CD4-positive, alpha-beta T cell treated with Interleukin-10 for 1 hour (primary cell): ENCODE data around the gene AK9.
"Not testable (repeated sequence)": the region's sequence is repeated elsewhere in the genome, so short reads cannot be mapped to it uniquely, and the experiment has no call there.

Source experiments
- DNase-seq: peaks from one replicate; pipeline ENCODE4 v3.0.0-alpha.2; 2020

Gene AK9

DNA sequence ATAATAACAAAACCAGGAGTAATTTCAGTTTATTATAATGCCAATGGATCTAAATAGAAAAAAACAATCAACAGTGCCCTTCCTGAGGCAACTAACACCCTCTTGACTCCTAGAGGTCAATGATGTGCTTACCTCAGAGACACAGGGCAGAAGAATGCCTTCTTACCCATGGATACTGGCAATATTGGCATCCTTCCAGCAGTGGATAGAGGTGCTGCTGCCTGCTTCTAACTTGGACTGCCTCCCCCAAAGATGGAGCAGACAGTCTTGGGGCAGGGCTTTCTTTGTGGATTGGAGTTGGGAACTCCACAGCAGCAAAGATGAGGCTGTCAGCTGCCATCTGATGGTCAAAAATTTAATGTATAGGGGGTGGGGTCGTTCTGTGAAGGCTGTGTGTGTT lies 78.7 kb downstream of the AK9 start:
- DNase-seq: no peak

DNA sequence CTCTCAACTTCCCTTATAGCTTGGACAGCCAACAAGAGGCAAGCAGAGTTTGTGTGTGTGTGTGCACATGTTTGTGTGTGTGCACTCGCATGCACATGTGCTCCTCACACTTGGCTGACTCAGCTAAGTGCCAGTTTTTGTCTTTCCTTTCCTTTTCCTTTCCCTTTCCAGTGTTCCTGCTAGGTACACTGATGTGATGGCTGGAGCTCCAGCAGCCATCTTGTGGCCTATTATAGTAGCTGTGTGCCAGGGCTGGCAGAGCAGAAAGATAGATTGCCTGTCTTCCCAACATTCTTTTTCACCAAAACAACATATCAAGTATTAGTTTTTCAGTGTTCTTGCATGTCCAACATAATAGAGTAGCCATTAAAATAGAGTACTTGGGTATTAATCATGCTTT lies 79.5 kb downstream of the AK9 start:
- no peak for DNase-seq

DNA sequence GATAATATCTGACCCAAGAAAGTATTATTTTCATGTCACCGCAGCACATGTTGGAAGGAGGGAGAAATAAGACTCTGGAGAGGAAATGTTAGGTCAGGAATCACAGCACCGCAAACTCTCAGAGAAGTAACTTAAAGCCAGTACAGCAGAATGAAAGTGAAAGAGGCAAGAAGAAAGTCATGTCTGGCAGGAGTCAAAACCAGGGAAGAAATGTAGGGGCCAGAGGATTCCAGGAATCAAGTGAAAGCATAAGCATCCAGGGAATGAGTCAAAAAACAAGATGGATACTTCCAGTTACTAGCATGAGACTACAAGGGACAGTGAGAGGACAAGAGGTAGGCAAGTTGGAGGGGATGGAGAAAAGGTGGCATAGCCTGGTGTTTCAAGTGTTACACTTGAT lies 80.4 kb downstream of the AK9 start:
- no peak for DNase-seq

DNA sequence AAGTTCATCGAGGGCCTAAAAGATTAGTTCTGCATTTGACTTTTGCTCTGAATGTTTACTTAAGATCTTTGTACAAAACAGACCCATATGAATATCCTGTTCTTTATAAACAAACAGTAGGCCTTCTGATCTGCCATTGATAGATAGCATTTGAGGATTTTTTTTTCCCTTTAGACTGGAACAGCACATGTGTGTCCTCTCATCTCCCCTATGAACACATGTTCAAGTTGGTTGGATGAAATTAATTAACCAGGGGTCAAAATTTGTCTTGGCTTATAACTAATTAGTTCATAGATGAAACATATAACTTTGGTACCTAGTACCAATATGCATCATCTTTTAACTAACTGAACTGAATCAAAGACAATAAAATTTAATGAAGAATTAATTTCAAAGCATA lies 81.3 kb downstream of the AK9 start:
- DNase-seq: no peak

DNA sequence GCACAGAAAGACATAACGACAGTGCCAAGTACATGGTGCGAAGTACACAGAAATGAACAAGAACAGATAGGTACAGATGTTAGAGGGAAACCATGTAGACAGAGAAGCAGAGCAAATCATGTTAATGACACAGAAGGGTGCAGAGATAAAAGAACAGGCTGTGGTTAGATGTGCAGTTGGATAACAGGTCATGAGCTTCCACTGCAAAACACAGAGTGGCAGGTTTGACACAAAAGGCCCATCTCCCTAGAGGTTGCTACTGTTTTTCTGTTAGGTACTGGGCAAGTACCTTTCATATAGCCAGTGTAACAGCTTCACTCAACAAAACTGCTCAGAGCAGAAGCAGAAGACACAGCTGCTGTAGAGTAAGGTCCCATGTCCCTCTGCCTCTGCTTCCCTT lies 84.6 kb downstream of the AK9 start:
- peak; percentile 1 for DNase-seq

DNA sequence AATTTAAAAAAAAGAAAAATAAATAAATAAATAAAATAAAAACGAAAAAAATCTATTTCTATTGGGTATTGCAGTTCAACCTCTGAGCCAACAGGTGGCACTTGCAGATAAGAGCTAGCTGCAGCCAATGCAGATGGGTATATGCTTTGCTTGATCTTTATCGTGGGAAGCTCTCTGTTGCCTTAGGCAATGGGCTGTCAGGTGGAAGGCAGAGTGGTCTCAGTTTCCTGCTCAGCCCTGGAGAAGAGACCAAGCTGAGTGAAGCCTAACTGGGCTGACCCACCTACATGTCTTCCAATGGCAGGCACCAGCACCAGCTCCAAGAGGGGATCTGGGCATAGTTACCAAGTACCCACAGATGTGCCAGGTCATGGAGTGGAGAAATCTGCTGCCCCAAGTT lies 95.0 kb downstream of the AK9 start:
- DNase-seq: peak; percentile 5

DNA sequence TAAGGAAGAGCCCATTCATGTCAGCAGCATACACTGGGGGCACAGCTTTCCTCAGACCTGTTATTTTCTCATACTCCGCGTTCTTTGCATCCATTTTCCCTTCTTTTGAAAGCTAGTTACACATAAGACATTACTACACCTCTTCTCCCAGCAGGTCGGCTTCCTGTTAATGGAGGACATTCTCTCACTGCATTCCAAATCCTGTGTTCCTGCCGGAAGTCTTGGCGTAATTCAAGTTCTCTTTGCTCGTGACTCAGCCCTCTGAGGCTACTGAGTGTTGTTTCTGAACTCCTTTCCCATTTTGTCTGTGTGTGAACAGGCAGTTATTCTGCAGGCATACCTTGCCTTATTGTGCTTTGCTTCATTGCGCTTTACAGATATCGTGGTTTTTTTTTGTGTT lies 110.5 kb downstream of the AK9 start:
- DNase-seq: no peak

DNA sequence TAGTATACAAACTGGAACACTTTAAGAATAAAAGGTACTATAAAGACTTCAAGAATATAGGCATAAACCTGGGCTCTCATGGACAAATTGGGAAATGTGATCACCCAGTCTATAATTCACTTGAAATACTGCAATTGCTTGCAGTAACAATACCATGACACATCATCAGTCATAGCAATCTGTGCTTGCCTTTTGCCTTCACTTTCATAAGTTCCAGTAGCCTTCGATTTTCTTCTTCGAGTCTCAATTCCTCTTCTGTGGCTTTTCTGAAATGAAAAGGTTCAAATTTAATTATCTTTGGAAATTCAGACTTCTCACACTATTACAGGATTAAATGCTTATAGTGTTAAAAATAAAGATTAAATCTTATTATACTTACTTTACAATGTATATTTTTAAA lies 111.6 kb downstream of the AK9 start:
- no peak for DNase-seq

DNA sequence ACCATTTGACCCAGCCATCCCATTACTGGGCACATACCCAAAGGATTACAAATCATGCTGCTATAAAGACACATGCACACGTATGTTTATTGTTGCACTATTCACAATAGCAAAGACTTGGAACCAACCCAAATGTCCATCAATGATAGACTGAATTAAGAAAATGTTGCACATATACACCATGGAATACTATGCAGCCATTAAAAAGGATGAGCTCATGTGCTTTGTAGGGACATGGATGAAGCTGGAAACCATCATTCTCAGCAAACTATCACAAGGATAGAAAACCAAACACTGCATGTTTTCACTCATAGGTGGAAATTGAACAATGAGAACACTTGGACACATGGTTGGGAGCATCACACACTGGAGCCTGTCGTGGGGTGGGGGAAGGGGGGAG lies 121.1 kb downstream of the AK9 start:
- DNase-seq: not testable (repeated sequence)

DNA sequence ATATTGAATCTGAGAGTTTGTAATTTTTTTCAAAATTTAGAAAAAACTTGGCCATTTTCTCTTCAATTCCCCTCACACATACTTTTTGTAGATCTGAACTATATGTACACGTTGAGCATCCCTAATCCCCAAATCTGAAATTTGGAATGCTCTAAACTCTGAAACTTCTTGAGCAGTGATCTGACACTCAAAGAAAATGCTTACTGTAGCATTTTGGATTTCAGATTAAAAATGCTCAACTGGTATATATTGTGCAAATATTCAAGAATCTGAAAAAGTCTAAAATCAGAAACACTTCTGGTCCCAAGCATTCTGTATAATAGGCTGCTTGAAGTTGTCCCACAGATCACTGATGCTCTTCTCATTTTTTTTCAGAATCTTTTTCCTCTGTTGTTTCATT lies 129.2 kb downstream of the AK9 start:
- DNase-seq: no peak

DNA sequence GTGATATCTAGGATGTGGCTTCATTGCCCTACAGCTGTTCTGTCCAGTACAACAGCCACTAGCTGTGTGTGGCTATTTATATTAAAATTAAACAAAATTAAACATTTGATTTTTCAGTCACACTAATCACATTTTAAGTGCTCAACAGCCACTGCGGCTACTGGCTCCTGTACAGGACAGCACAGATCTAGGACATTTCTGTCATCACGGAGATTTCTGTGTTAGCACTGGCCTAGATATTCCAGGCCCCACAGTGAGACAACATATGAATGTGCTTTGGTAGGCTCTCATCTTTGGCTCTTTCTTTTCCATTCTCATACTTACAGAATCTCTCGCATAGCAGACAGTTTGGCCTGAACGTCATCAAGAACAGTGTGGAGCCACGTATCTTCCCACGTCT lies 159.6 kb downstream of the AK9 start:
- DNase-seq: no peak

DNA sequence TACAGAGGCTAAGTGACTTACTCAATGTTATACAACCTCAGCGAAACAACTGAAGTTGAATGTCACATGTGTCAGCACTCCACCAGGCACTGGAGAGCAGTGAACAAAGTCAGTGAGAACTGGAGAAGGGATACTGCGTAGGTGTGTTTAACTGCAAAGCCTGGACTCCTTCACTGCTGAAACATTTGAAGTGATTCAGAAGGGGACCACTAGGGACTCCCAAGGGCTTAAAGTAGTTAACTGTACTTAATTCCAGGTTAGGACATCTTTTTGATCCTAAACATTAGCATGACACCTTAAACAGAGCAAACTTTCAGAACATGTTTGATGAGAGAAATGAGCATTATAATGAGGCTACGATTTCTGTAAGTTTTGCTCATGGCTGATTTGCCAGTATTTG lies 163.0 kb downstream of the AK9 start:
- DNase-seq: no peak

DNA sequence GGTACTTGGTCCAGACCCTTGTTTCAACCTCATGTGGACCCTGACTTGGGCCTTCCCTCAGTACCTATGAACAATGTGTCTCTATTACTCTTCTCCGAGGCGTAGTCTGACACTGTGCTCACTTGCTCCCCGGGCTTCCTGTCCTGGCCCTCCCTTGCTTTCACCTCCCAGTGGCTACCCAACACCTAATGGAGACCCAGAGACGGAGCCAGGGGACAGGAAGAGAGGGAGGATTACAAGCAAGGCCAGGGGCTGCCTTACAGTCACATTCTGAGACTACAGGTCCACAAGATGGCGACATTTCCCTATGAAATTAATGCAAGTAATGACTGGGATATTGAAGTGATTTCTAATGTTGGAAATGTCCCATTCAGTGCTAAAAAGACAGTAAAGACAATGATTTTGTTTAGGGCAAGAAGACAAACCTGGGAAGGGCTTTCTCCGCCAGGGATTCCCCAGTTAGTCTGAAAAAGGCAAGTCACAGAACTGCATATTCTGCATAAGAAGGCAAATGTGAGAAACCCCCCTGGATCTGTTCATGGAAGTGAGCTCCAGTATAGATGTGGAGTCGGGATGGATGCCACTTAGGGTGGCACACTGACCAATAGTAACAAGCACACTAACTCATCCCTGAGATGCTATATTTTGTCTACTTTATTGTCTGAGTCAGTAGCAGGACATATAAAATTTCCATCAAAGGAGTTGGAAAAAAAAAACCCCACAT lies 163.9 kb downstream of the AK9 start:
- DNase-seq: peak; percentile 71

DNA sequence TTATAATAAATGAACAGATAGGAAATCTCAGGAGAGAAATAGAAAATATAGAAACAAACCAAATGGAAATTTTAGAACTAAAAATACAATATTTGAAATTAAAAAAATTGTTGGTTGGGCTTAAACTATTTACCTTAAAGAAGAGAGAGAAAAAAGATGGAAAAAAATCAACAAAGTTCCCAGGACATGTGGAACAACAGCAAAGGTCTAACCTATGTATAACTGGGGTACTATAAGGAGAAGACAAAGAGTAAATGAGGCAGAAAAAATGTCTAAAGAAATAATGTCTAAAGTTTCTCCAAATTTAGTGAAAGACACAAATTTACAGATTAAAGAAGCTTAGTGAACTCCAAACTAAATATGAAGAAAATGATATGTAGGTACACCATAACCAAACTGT lies 166.9 kb downstream of the AK9 start:
- no peak for DNase-seq

DNA sequence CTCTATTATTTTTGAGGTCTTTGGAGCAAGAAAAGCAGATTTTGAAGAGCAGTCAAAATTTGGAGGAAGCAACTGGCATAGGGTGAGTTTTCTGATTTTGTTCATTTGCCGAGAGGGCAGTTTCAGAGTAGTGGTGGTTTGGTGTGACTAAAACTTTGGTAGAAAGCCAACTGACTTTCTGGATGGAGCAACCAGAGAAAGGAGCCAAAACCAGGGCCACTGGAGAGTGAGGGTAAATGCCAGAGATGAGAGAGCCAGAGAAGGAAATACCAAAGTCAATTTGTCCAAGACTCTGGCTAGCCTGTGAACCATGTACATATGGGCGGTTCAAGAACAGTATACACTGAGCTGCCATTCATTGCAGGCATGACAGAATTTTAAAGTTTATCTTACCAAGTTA lies 167.5 kb downstream of the AK9 start:
- no peak for DNase-seq

DNA sequence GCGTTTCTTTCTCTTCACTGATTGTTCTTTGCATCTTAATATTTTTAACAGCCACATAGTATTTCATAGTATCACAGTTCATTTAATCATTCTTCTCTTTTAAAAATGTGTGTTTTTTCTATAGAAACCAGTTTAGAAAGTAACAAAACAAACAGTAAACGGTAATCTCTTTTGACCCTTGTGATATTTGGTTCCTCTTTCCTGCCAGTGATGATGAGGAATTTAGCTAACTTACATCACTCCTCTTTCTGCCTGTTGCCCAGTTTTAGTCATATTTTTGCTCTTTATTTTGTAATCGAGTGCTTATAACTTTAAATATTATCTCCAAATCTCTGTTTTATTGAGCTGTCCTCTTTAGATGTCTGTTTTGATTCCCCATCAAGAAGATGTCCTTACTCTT lies 169.9 kb downstream of the AK9 start:
- DNase-seq: no peak

DNA sequence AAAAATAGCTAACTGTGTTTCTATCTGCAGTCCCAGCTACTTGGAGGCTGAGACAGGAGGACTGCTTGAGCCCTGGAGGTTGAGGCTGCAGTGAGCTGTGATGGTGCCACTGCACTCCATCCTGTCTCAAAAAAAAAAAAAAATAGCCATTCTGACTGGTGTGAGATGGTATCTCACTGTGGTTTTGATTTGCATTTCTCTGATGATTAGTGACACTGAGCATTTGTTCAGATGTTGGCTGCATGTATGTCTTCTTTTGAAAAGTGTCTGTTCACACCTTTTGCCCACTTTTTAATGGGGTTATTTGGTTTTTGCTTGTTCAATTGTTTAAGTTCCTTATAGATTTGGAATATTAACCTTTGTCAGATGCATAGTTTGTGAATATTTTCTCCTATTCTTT lies 171.4 kb downstream of the AK9 start:
- not testable (repeated sequence) for DNase-seq

DNA sequence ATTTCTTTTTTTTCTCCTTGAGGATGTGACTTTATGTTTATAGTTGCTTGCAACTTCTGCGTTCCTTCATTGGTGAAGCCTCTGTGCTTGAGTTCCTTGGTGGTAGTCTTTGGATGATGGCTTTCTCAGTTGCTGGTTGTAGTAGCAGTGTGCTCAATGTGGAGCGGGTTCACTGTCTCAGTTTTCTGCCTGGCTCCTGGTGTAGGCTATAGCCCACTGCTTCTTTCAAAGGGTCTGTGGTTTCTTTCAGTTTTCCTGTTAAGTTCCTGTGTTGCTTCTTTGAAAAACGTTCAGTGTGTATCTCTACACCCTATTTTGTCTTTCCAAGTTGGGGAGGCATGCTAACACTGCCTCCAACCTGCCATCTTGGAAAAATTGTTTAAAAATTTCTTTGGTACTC lies 174.1 kb downstream of the AK9 start:
- DNase-seq: no peak

DNA sequence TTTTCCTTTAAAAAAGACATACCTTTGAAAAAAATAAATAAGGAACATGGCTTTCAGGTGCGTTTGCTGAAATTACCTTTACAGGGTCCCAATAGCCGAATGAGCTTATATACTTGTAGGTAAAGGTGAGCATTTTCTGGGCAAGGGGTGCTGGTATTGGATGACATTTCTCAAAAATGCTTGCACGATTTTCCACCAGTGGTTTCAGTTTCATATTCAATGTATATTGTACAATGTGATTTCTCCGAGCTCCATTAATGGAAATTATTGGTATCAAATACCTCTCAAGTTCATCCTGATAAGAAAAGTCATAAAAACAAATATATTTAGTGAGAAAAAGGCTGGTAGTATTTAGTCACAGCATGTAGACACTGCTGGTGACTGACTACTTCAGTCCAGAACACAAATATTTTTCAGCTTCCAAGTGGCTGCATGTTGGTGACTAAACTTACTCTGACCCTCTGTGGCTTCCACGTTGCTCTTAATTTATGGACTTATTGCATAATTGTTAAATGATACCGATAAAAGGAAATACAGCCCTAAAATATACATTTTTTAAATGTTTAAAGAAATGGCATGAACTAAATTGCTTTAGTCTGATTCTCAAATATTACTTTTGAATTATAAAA lies 175.1 kb downstream of the AK9 start:
- peak; percentile 34 for DNase-seq

DNA sequence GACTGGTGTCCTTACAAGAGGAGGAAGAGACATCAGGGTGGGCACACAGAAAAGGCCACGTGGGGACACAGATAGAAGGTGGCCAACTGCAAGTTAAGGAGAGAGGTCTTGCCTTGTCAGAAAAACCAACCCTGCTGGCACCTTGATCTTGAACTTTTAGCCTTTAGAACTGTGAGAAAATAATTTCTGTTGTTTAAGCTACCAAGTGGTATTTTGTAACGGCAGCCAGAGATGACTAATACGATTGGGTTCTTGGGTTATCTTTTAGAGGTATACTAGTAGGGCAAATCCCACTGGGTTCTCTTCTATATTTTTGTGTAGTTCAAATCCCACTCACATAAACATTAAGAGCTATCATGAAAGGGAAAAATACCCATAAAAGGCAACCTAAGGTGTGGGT lies 176.1 kb downstream of the AK9 start:
- no peak for DNase-seq

DNA sequence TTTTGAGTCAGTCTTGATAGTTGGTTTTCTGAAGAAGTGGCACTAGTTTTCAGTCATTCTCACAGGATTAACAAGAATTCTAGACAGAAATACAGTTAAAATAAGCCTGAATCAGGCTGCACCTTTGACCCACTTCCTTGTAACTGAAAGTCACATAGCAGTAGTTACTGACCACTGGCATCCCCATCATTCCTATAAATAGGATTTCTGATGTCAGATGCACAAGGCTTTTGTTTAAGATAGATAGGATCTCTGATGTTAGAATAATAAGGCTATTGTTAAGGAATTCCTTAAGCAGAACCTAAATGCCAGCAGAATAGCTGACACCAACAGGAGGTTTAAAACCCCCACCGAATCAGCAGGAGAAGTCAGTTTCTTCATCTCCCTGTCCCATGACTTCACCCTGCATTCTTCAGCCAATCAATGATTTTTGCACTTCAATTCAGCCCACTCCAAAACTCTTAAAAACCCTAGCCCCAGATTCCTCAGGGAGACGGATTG lies 177.4 kb downstream of the AK9 start:
- no peak for DNase-seq

DNA sequence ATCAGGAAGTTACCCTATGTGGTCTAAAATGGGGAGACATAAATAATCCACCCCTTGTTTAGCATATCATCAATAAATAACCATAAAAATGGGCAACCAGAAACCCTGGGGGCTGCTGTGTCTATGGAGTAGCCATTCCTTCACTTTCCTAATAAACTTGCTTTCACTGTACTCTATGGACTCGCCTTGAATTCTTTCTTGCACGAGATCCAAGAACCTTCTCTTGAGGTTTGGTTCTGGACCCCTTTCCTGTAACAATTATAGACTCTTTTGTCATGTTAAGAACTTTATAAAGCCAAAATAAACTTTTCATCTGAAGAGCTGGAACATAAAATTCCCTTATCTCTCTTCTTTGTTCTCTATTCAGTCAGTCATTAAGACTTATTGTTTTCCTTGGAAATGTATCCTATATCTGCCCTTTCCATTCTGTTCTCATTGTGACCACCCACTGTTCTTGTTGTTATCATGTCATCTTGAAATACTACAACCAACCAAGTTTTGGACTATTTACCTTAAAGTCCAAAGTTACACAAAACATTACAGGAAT lies 178.7 kb downstream of the AK9 start:
- DNase-seq: no peak

DNA sequence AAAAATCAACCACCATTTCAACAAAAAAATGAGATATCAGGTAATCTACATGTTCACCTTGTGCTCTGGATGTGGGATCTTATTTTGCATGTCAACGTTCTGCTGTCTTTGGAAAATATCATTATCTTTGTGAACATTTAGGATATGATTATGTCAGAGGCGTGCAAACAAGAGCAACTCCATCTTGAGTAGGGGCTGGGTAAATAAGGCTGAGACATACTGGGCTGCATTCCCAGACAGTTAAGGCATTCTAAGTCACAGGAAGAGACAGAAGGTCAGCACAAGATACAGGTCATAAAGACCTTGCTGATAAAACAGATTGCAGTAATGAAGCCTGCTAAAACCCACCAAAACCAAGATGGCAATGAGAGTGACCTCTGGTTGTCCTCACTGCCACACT lies 179.2 kb downstream of the AK9 start:
- no peak for DNase-seq

DNA sequence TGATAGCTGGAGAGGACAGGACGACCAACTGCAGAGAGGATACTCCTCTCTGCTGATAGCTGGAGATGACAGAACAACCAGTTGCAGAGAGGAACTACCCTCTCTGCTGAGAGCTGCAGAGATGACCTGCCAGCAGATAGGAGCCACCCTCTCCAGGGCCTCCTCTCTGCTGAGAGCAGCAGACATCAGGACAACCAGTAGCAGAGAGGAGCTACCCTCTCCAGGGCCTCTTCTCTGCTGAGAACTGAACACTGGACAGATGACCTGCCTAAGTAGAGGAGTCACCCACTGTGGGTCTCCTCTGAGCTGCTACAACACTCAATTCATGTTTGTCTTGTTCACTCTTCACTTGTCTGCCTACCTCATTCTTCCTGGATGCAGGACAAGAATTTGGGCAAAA lies 180.6 kb downstream of the AK9 start:
- no peak for DNase-seq
